ENCODE results near the gene OR52E5. TPM values are rescaled to one million over a fixed set of nuclear protein-coding genes. Genes with fewer than 3 reads are reported as not detected.

The OR52E5 gene
- total and polyA plus RNA-seq, 8 donors, result not detected

GRCh38 chr11:5887661-5888060 lies 5.3 kb upstream of the OR52E5 start:
- no peak overlapping the region for H3K4me3 ChIP-seq
- intact Hi-C loops (cut with DNase I), result no loop called here
- no peaks in the 10 kb centered on the region for H3K36me3 ChIP-seq
- H3K27ac ChIP-seq, result no peak overlapping the region
- FAIRE-seq (no peak), ATAC-seq (no peak), DNase-seq (no peak)
- no peaks in the 10 kb centered on the region for H3K4me1 ChIP-seq
- 58 to 66% methylated on average over 1 of the region's 1 CpG for WGBS, 2 donors
- no peaks in the 10 kb centered on the region for H3K27me3 ChIP-seq
- TF ChIP-seq CTCF (IDR thresholded peaks at IDR 0.05), result no peak
- no peaks in the 10 kb centered on the region for H3K9me3 ChIP-seq

DNA sequence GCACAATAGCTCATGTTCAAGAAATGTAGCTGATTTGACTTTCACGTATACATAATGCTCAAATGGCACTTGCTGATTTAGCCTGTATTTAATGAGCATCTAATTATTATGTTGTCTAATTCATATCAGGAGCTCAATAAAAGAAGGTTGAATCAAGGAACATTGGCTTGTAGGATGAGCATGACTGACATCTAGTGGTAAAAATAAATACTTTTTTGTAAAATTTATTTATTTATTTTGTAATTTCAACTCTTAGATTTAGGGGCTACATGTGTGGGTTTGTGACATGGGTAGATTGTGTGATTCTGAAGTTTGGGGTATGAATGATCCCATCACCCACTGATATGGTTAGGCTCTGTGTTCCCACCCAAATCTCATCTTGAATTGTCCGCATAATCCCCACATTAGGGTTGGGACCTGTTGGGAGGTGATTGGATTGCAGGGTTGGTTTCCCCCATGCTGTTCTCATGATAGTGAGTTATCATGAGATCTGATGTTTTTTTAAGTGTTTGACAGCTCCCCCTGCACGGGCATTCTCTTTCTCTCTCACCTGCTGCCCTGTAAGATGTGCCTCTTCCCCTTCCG lies 1.7 kb upstream of the OR52E5 start:
- Histone ChIP-seq H3K27me3 (no peaks in the 10 kb centered on the region), H3K36me3 (no peaks in the 10 kb centered on the region), H3K27ac (no peak overlapping the region), H3K9me3 (no peaks in the 10 kb centered on the region), H3K4me1 (no peaks in the 10 kb centered on the region), H3K4me3 (no peak overlapping the region)
- TF ChIP-seq CTCF (IDR thresholded peaks at IDR 0.05), result peak in 2 of 4 donors; percentile 14 to 32
- FAIRE-seq, result no peak
- 55 to 63% methylated on average over 4 of the region's 4 CpGs for WGBS, 2 donors
- DNase-seq, result no peak
- intact Hi-C loops (cut with DNase I), result no loop called here
- no peak for ATAC-seq

DNA sequence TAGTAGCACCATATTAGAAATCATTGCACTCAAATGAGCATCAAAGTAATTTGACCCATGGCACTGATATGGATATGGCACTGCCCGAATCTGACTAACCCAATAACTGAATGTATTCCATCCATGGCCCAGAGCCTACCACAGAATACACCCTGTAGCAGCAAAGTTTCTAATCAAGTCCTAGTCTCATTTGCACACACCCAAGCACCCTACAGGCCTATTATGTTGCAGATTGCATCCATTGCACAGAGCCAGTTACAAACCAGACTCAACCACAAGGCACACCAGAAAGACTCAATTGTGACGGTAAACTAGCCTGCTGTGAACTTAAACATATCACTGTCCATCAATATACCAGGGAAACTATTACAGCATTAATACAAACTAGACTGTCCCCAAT lies 6.5 kb downstream of the OR52E5 start:
- no peak for ATAC-seq
- Histone ChIP-seq H3K4me1 (no peaks in the 10 kb centered on the region), H3K9me3 (no peaks in the 10 kb centered on the region), H3K4me3 (no peak overlapping the region), H3K36me3 (no peaks in the 10 kb centered on the region), H3K27me3 (no peaks in the 10 kb centered on the region), H3K27ac (no peak overlapping the region)
- DNase-seq, result no peak
- 67 to 74% methylated on average over 2 of the region's 2 CpGs for WGBS, 2 donors
- intact Hi-C loops (cut with DNase I), result no loop called here
- no peak for FAIRE-seq
- no peak for TF ChIP-seq CTCF (IDR thresholded peaks at IDR 0.05)

GRCh38 chr11:5910540-5910939 lies 17.5 kb downstream of the OR52E5 start:
- Histone ChIP-seq H3K4me1 (no peaks in the 10 kb centered on the region), H3K4me3 (no peak overlapping the region), H3K27ac (no peak overlapping the region), H3K36me3 (no peaks in the 10 kb centered on the region), H3K27me3 (no peaks in the 10 kb centered on the region), H3K9me3 (no peaks in the 10 kb centered on the region)
- 40 to 67% methylated on average over 2 of the region's 2 CpGs for WGBS, 2 donors
- intact Hi-C loops (cut with DNase I), result no loop called here
- FAIRE-seq, result no peak
- TF ChIP-seq CTCF (IDR thresholded peaks at IDR 0.05), result no peak
- no peak for DNase-seq
- ATAC-seq, result no peak

DNA sequence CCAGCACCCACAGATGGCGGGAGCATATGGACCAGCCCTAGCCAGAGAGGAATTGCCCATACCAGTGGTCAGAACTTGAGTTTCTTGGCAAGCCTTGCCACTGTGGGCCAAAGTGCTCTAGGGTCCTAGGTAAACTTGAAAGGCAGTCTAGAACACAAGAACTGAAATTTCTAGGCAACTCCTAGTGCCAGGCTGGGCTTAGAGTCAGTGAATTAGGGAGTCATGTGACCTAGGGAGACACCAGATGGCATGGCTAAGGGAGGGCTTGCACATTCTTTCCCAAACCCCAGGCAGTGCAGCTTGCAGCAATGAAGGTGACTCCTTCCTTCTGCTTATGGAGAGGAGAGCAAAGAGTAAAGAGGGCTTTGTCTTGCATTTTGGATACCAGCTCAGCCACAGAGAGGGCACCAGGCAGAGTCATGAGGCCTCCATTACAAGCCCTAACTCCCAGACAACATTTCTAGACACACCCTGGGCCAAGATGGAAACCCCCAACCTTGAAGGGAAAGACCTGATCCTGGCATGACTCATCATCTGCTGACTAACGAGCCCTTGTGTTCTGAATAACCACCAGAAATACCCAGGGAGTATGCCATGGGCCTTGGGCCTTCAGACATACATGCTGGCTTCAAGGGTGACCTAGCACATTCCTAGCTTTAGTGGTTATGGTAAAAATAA lies 29.9 kb downstream of the OR52E5 start:
- no peak overlapping the region for H3K4me3 ChIP-seq
- FAIRE-seq, result no peak
- no peak for ATAC-seq
- H3K9me3 ChIP-seq, result no peaks in the 10 kb centered on the region
- 59 to 67% methylated on average over 2 of the region's 2 CpGs for WGBS, 2 donors
- no peak overlapping the region for H3K27ac ChIP-seq
- no peaks in the 10 kb centered on the region for H3K27me3 ChIP-seq
- no peaks in the 10 kb centered on the region for H3K4me1 ChIP-seq
- no peaks in the 10 kb centered on the region for H3K36me3 ChIP-seq
- no peak for TF ChIP-seq CTCF (IDR thresholded peaks at IDR 0.05)
- intact Hi-C loops (cut with DNase I), result no loop called here
- no peak for DNase-seq
